Measurements from ENCODE around the gene CLEC4A.

CLEC4A gene

GRCh38 chr12:8078398-8078797 lies 45.0 kb upstream of the CLEC4A start:
- H3K9ac ChIP-seq (ENCODE audit: low read length): no peak overlapping the region
- no peaks in the 10 kb centered on the region for H3K36me3 ChIP-seq (replicated peaks; ENCODE audit: low read depth, low read length)
- H3K4me1 ChIP-seq (ENCODE audit: low read length): peaks cover 36% of the 10 kb centered on the region
- peaks cover 18% of the 10 kb centered on the region for H3K79me2 ChIP-seq (ENCODE audit: low read length)
- TF ChIP-seq EZH2phosphoT487 (IDR thresholded peaks at IDR 0.05; ENCODE audit: low read depth): no peak
- peak; percentile 52 for TF ChIP-seq CTCF (IDR thresholded peaks at IDR 0.05; ENCODE audit: low read depth, low read length)
- no peak overlapping the region for H3K27ac ChIP-seq (ENCODE audit: low read length)
- H2AFZ ChIP-seq (ENCODE audit: low read depth, low read length): no peak overlapping the region
- 0 out of 2 replicates have a peak, but pooled peaks cover 3% of the 10 kb centered on the region for H4K20me1 ChIP-seq (ENCODE audit: insufficient read depth, low read length)
- H3K27me3 ChIP-seq (ENCODE audit: low read depth, low read length): no peaks in the 10 kb centered on the region
- no peak overlapping the region for H3K4me2 ChIP-seq (ENCODE audit: low read length)
- no peaks in the 10 kb centered on the region for H3K9me3 ChIP-seq (ENCODE audit: insufficient read depth, low read length)
- no peak overlapping the region for H3K4me3 ChIP-seq (ENCODE audit: low read length)

DNA sequence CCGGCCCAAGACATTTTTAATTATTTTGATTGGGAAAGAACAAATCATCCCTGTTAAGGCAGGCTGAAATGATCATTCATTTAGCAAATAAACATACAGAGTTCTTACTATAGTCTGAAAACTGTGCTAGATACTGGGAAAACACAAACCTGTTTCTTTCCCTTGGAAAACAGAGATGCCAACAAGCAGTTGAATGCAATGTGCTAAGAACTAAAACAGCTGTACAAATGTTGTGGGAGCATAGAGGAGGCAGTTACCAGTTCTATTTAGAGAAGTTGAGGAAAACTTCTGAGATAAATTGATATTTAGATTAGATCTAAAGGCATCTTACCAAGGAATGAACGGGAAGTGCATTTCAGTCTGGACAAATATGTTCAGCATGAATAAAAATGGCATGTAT lies 44.5 kb upstream of the CLEC4A start:
- no peak overlapping the region for H2AFZ ChIP-seq (ENCODE audit: low read depth, low read length)

GRCh38 chr12:8080120-8080519 lies 43.3 kb upstream of the CLEC4A start:
- peak overlapping the region; percentile 82 for H3K4me2 ChIP-seq (ENCODE audit: low read length)

More for the DNA sequence above, 44.5 kb upstream of the CLEC4A start:
- Histone ChIP-seq H3K27me3 (ENCODE audit: low read depth, low read length) (no peaks in the 10 kb centered on the region), H3K9me3 (ENCODE audit: insufficient read depth, low read length) (no peaks in the 10 kb centered on the region), H3K36me3 (replicated peaks; ENCODE audit: low read depth, low read length) (no peaks in the 10 kb centered on the region), H3K9ac (ENCODE audit: low read length) (no peak overlapping the region), H3K79me2 (ENCODE audit: low read length) (peaks cover 23% of the 10 kb centered on the region), H3K4me1 (ENCODE audit: low read length) (peaks cover 36% of the 10 kb centered on the region), H3K27ac (ENCODE audit: low read length) (no peak overlapping the region), H3K4me3 (ENCODE audit: low read length) (no peak overlapping the region), H3K4me2 (ENCODE audit: low read length) (no peak overlapping the region), H4K20me1 (ENCODE audit: insufficient read depth, low read length) (0 out of 2 replicates have a peak, but pooled peaks cover 3% of the 10 kb centered on the region)
- TF ChIP-seq CTCF (IDR thresholded peaks at IDR 0.05; ENCODE audit: low read depth, low read length) (no peak), EZH2phosphoT487 (IDR thresholded peaks at IDR 0.05; ENCODE audit: low read depth) (no peak)

More at GRCh38 chr12:8080120-8080519, 43.3 kb upstream of the CLEC4A start:
- 0 out of 2 replicates have a peak, but pooled peaks cover 3% of the 10 kb centered on the region for H4K20me1 ChIP-seq (ENCODE audit: insufficient read depth, low read length)
- no peak overlapping the region for H3K27ac ChIP-seq (ENCODE audit: low read length)
- H3K36me3 ChIP-seq (replicated peaks; ENCODE audit: low read depth, low read length): no peaks in the 10 kb centered on the region
- H3K27me3 ChIP-seq (ENCODE audit: low read depth, low read length): no peaks in the 10 kb centered on the region
- H3K4me3 ChIP-seq (ENCODE audit: low read length): no peak overlapping the region
- peaks cover 35% of the 10 kb centered on the region for H3K79me2 ChIP-seq (ENCODE audit: low read length)
- peaks cover 36% of the 10 kb centered on the region for H3K4me1 ChIP-seq (ENCODE audit: low read length)
- no peak overlapping the region for H2AFZ ChIP-seq (ENCODE audit: low read depth, low read length)
- H3K9me3 ChIP-seq (ENCODE audit: insufficient read depth, low read length): no peaks in the 10 kb centered on the region
- H3K9ac ChIP-seq (ENCODE audit: low read length): no peak overlapping the region
- TF ChIP-seq CTCF (IDR thresholded peaks at IDR 0.05; ENCODE audit: low read depth, low read length) (no peak), EZH2phosphoT487 (IDR thresholded peaks at IDR 0.05; ENCODE audit: low read depth) (no peak)

Measured in OCI-LY3 (cell line).